GM21515 (cell line): Measurements from ENCODE around the gene MRS2.

Source experiments
- ATAC-seq: cut with Tn5 transposase; IDR thresholded peaks from one replicate; pipeline ENCODE4 v1.9.1; 2021; ENCODE audit not compliant: unreplicated experiment

The MRS2 gene

GRCh38 chr6:24460966-24461365, 58.2 kb downstream of the MRS2 start:
- ATAC-seq = no peak

- no peak for ATAC-seq
These were observed 61.7 kb downstream of the MRS2 start for GRCh38 chr6:24464253-24465038.

- no peak for ATAC-seq
These were observed 67.1 kb downstream of the MRS2 start for GRCh38 chr6:24469811-24470210.

GRCh38 chr6:24472181-24472580, 69.4 kb downstream of the MRS2 start:
- no peak for ATAC-seq
